IPS-15b (cell line): ENCODE measurements around the gene EIF3F.

ENCODE experiments used
- H3K27me3 ChIP-seq: one replicate; pipeline ENCODE4 v1.6.1; 2013; ENCODE audit warnings: low read length; ENCODE audit not compliant: control insufficient read depth, insufficient read depth
- H3K36me3 ChIP-seq: one replicate; pipeline ENCODE4 v1.6.1; 2013; ENCODE audit warnings: low read length; ENCODE audit not compliant: control insufficient read depth, insufficient read depth
- H3K4me1 ChIP-seq: one replicate; pipeline ENCODE4 v1.6.1; 2013; ENCODE audit warnings: mild to moderate bottlenecking, low read length; ENCODE audit not compliant: control insufficient read depth, insufficient read depth
- H3K4me3 ChIP-seq: one replicate; pipeline ENCODE4 v1.5.1; 2013; ENCODE audit warnings: low read depth, low read length
- H3K9ac ChIP-seq: one replicate; pipeline ENCODE4 v1.6.1; 2013; ENCODE audit warnings: low read depth, mild to moderate bottlenecking, low read length
- H3K9me3 ChIP-seq: one replicate; pipeline ENCODE4 v1.6.1; 2013; ENCODE audit warnings: mild to moderate bottlenecking, low read length; ENCODE audit not compliant: control insufficient read depth, insufficient read depth

Gene EIF3F

GRCh38 chr11:8049084-8049483, 61.9 kb downstream of the EIF3F start:
- no peak overlapping the region for H3K4me3 ChIP-seq
- H3K36me3 ChIP-seq: no peaks in the 10 kb centered on the region
- no peaks in the 10 kb centered on the region for H3K27me3 ChIP-seq
- H3K9ac ChIP-seq: no peak overlapping the region
- no peaks in the 10 kb centered on the region for H3K4me1 ChIP-seq
- no peaks in the 10 kb centered on the region for H3K9me3 ChIP-seq
